Gastroesophageal sphincter (tissue), 3 donors: ENCODE data around the gene C5orf58.

ENCODE experiments used
- EP300 ChIP-seq: sonication (generic); formaldehyde crosslinking; IDR thresholded peaks from one replicate; pipeline ENCODE4 v1.6.1; 2017; ENCODE audit warnings: antibody characterized with exemption, mild to moderate bottlenecking
- TF ChIP-seq, protein P1 (sequence below), 4 experiments: fragments of 200-600 bp in 2 of 4; fragments of 450-650 bp in 2 of 4; sonication (generic) in 1 of 4; IDR thresholded peaks; one replicate each; pipeline ENCODE4 v1.5.1; 2017 to 2019; ENCODE audit warnings: antibody characterized with exemption in 4 of 4, mild to moderate bottlenecking in 2 of 4, moderate library complexity in 2 of 4

DNA sequence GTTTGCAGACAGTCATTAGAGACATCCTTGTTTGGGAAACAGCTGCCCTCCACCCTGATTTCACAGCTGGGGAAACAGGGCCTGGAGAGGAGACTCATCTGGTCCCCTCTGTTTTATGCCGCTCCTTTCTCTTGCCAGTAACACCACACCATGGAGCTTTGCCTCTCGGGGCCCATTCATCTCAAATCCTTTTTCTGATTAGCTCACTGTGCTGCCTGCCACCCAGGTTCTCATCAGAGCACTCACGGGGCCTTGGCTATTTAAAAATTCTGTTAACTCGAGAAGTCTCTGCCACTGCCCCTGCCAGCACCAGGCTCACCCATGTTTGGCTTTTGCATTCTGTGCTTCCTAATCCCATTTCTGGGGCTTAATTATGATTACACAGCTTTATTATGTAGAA lies 36.8 kb upstream of the C5orf58 start:
- TF ChIP-seq, protein P1, sequence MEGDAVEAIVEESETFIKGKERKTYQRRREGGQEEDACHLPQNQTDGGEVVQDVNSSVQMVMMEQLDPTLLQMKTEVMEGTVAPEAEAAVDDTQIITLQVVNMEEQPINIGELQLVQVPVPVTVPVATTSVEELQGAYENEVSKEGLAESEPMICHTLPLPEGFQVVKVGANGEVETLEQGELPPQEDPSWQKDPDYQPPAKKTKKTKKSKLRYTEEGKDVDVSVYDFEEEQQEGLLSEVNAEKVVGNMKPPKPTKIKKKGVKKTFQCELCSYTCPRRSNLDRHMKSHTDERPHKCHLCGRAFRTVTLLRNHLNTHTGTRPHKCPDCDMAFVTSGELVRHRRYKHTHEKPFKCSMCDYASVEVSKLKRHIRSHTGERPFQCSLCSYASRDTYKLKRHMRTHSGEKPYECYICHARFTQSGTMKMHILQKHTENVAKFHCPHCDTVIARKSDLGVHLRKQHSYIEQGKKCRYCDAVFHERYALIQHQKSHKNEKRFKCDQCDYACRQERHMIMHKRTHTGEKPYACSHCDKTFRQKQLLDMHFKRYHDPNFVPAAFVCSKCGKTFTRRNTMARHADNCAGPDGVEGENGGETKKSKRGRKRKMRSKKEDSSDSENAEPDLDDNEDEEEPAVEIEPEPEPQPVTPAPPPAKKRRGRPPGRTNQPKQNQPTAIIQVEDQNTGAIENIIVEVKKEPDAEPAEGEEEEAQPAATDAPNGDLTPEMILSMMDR (IDR thresholded peaks at IDR 0.05) = no peak
- no peak for TF ChIP-seq EP300
